Measurements from ENCODE around the gene DDX17.

DDX17 gene

GRCh38 chr22:38441620-38442287 is 64.4 kb downstream of the DDX17 start:
- ATAC-seq = no peak
- TF ChIP-seq ZNF8 (CRISPR knock-in tag; IDR thresholded peaks at IDR 0.05) (no peak), ZNF70 (CRISPR knock-in tag; IDR thresholded peaks at IDR 0.05) (no peak), PATZ1 (CRISPR knock-in tag; IDR thresholded peaks at IDR 0.05; ENCODE audit: borderline replicate concordance) (no peak), CSDC2 (CRISPR knock-in tag; IDR thresholded peaks at IDR 0.05) (no peak), OSR1 (CRISPR knock-in tag; IDR thresholded peaks at IDR 0.05) (no peak), CSRNP3 (CRISPR knock-in tag; IDR thresholded peaks at IDR 0.05) (no peak), ARNTL (CRISPR knock-in tag; IDR thresholded peaks at IDR 0.05; ENCODE audit: borderline replicate concordance, low read depth) (no peak), PPARA (CRISPR knock-in tag; IDR thresholded peaks at IDR 0.05; ENCODE audit: borderline replicate concordance) (no peak)

- TF ChIP-seq RARB (CRISPR knock-in tag; IDR thresholded peaks at IDR 0.05) (no peak), SNAI2 (CRISPR knock-in tag; IDR thresholded peaks at IDR 0.05) (no peak), BACH2 (CRISPR knock-in tag; IDR thresholded peaks at IDR 0.05; ENCODE audit: borderline replicate concordance) (no peak), ZNF565 (CRISPR knock-in tag; conservative IDR thresholded peaks at IDR 0.05; ENCODE audit: low read depth) (no peak), PPARA (CRISPR knock-in tag; IDR thresholded peaks at IDR 0.05; ENCODE audit: borderline replicate concordance) (no peak), ZFP30 (CRISPR knock-in tag; IDR thresholded peaks at IDR 0.05) (no peak), ARNTL (CRISPR knock-in tag; IDR thresholded peaks at IDR 0.05; ENCODE audit: borderline replicate concordance, low read depth) (no peak), ZNF70 (CRISPR knock-in tag; IDR thresholded peaks at IDR 0.05) (no peak)
These were observed 65.3 kb downstream of the DDX17 start for GRCh38 chr22:38440747-38441350.

DNA sequence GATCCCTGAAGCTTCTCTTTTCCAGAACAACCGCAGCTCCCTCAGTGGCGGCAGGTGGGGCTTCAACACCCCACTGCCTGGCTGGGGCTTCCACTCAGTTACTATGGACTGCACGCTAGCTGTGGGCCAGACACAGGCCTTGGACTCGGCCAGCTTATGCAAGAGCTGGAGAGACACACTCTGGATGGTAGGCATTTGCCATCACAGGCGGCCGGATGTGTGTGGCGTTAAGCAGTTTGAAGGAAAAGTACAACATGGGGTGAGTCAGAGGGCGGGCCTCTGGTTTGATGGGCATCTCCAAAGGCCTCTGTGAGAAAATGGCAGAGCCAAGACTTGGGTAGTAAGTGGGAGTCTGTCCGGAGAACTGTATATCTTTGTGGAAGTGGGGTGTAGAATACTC is 68.7 kb downstream of the DDX17 start:
- no peak for ATAC-seq
- no peak for TF ChIP-seq ZFP30 (CRISPR knock-in tag; IDR thresholded peaks at IDR 0.05)
- TF ChIP-seq ESRRG (CRISPR knock-in tag; IDR thresholded peaks at IDR 0.05) = no peak
- TF ChIP-seq, protein P1, sequence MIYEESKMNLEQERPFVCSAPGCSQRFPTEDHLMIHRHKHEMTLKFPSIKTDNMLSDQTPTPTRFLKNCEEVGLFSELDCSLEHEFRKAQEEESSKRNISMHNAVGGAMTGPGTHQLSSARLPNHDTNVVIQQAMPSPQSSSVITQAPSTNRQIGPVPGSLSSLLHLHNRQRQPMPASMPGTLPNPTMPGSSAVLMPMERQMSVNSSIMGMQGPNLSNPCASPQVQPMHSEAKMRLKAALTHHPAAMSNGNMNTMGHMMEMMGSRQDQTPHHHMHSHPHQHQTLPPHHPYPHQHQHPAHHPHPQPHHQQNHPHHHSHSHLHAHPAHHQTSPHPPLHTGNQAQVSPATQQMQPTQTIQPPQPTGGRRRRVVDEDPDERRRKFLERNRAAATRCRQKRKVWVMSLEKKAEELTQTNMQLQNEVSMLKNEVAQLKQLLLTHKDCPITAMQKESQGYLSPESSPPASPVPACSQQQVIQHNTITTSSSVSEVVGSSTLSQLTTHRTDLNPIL (CRISPR knock-in tag; IDR thresholded peaks at IDR 0.05; ENCODE audit: low read depth) = no peak

More at GRCh38 chr22:38440747-38441350, 65.3 kb downstream of the DDX17 start:
- no peak for ATAC-seq

DNA sequence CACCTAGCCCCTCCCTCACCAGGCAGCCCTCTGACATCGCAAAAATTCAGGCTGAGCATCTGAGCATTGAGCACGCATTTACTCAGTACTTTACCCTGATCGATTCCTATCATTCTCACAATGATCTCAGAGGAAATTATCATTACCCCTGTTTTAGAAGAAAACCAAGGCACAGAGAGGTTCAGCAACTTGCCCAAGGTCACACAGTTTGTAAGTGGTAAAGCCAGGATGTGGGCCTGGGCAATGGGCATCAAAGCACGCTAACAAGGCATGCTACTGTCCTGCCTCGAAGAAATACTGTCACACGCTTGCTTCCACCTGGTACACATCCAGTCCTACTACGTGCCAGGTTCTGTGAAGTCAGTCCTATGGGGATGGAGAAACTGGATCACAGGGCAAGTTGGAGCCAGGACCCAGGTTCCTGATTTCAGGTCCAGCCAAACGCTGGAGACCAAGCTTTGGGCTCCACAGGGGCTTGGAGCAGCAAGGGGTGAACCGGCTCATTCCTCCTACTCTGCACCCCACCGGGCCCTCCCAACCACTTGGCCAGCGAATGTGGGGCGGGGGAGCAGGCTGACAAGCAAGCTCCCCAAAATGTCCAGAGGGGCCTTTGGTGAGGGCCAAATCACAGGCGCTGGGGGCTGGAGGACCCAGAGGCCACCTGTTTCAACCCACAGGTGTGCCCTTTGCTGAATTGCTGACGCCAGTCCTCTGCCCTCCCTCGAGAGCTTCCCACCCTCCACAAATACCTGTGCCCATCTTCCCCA is 69.3 kb downstream of the DDX17 start:
- no peak for ATAC-seq
- no peak for TF ChIP-seq CSDC2 (CRISPR knock-in tag; IDR thresholded peaks at IDR 0.05)
- no peak for TF ChIP-seq ZNF565 (CRISPR knock-in tag; conservative IDR thresholded peaks at IDR 0.05; ENCODE audit: low read depth)
- TF ChIP-seq, protein P2, sequence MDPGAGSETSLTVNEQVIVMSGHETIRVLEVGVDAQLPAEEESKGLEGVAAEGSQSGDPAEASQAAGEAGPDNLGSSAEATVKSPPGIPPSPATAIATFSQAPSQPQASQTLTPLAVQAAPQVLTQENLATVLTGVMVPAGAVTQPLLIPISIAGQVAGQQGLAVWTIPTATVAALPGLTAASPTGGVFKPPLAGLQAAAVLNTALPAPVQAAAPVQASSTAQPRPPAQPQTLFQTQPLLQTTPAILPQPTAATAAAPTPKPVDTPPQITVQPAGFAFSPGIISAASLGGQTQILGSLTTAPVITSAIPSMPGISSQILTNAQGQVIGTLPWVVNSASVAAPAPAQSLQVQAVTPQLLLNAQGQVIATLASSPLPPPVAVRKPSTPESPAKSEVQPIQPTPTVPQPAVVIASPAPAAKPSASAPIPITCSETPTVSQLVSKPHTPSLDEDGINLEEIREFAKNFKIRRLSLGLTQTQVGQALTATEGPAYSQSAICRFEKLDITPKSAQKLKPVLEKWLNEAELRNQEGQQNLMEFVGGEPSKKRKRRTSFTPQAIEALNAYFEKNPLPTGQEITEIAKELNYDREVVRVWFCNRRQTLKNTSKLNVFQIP (CRISPR knock-in tag; IDR thresholded peaks at IDR 0.05; ENCODE audit: borderline replicate concordance, low read depth) = no peak
- TF ChIP-seq ISL1 (CRISPR knock-in tag; IDR thresholded peaks at IDR 0.05) = no peak
- TF ChIP-seq ZNF8 (CRISPR knock-in tag; IDR thresholded peaks at IDR 0.05) = no peak
- TF ChIP-seq, protein P1 (CRISPR knock-in tag; IDR thresholded peaks at IDR 0.05; ENCODE audit: low read depth) = no peak
- no peak for TF ChIP-seq ESRRG (CRISPR knock-in tag; IDR thresholded peaks at IDR 0.05)

All from SK-N-SH treated with all-trans-retinoic acid at 6 μM for 48 hours (cell line).